HG03571 (cell line): ENCODE measurements around the gene AP1B1.
"Not testable (repeated sequence)": the region's sequence is repeated elsewhere in the genome, so short reads cannot be mapped to it uniquely, and the experiment has no call there.

Experiments
- ATAC-seq: cut with Tn5 transposase; IDR thresholded peaks from one replicate; pipeline ENCODE4 v1.9.1; 2021; ENCODE audit not compliant: unreplicated experiment

Gene AP1B1

GRCh38 chr22:29388759-29389090 lies 355 bp upstream of the AP1B1 start:
- ATAC-seq, result no peak

GRCh38 chr22:29386708-29387107 lies 1.7 kb downstream of the AP1B1 start:
- ATAC-seq, result no peak

- ATAC-seq, result no peak
Observed at GRCh38 chr22:29385748-29386147, 2.6 kb downstream of the AP1B1 start.

- no peak for ATAC-seq
Observed at GRCh38 chr22:29385151-29385704, 3.1 kb downstream of the AP1B1 start.

- ATAC-seq, result no peak
Observed at GRCh38 chr22:29383740-29384139, 4.6 kb downstream of the AP1B1 start.

- no peak for ATAC-seq
Observed at GRCh38 chr22:29382580-29383302, 5.6 kb downstream of the AP1B1 start.

GRCh38 chr22:29380856-29381255 lies 7.5 kb downstream of the AP1B1 start:
- ATAC-seq, result no peak

GRCh38 chr22:29380032-29380781 lies 8.2 kb downstream of the AP1B1 start:
- no peak for ATAC-seq

GRCh38 chr22:29379258-29379657 lies 9.1 kb downstream of the AP1B1 start:
- no peak for ATAC-seq

GRCh38 chr22:29377979-29378378 lies 10.4 kb downstream of the AP1B1 start:
- no peak for ATAC-seq

- not testable (repeated sequence) for ATAC-seq
Observed at GRCh38 chr22:29376705-29377104, 11.7 kb downstream of the AP1B1 start.

GRCh38 chr22:29375398-29376076 lies 12.8 kb downstream of the AP1B1 start:
- ATAC-seq, result no peak

- not testable (repeated sequence) for ATAC-seq
Observed at GRCh38 chr22:29374806-29375205, 13.6 kb downstream of the AP1B1 start.

- ATAC-seq, result no peak
Observed at GRCh38 chr22:29374401-29374800, 14.0 kb downstream of the AP1B1 start.

- ATAC-seq, result no peak
Observed at GRCh38 chr22:29370537-29370936, 17.8 kb downstream of the AP1B1 start.

GRCh38 chr22:29369460-29369859 lies 18.9 kb downstream of the AP1B1 start:
- ATAC-seq, result no peak

- ATAC-seq, result no peak
Observed at GRCh38 chr22:29359469-29359868, 28.9 kb downstream of the AP1B1 start.

- not testable (repeated sequence) for ATAC-seq
Observed at GRCh38 chr22:29357193-29357890, 31.0 kb downstream of the AP1B1 start.

- ATAC-seq, result no peak
Observed at GRCh38 chr22:29353860-29354259, 34.5 kb downstream of the AP1B1 start.

GRCh38 chr22:29353286-29353685 lies 35.1 kb downstream of the AP1B1 start:
- ATAC-seq, result no peak

GRCh38 chr22:29352778-29353177 lies 35.6 kb downstream of the AP1B1 start:
- no peak for ATAC-seq
